WTC11 (cell line): ENCODE data around the gene NUP210.

Source experiments
- GABPB1 ChIP-seq: sonication (generic); formaldehyde crosslinking; IDR thresholded peaks from 2 replicates; pipeline ENCODE4 v1.8.1; 2023; ENCODE audit warnings: mild to moderate bottlenecking, missing genetic modification reagents
- KAT7 ChIP-seq: sonication (generic); formaldehyde crosslinking; IDR thresholded peaks from 2 replicates; pipeline ENCODE4 v1.8.1; 2023; ENCODE audit warnings: missing genetic modification reagents, mild to moderate bottlenecking, borderline replicate concordance
- MAX ChIP-seq: sonication (generic); formaldehyde crosslinking; IDR thresholded peaks from 2 replicates; pipeline ENCODE4 v1.8.0; 2022; ENCODE audit warnings: mild to moderate bottlenecking, missing genetic modification reagents
- NR1H2 ChIP-seq: sonication (generic); formaldehyde crosslinking; IDR thresholded peaks from 2 replicates; pipeline ENCODE4 v1.9.0; 2021; ENCODE audit warnings: mild to moderate bottlenecking, moderate library complexity, missing genetic modification reagents
- TCF7 ChIP-seq: sonication (generic); formaldehyde crosslinking; IDR thresholded peaks from 2 replicates; pipeline ENCODE4 v1.8.0; 2022; ENCODE audit warnings: mild to moderate bottlenecking, low read depth, missing genetic modification reagents, moderate library complexity
- ZBTB21 ChIP-seq: sonication (generic); formaldehyde crosslinking; IDR thresholded peaks from 2 replicates; pipeline ENCODE4 v1.8.1; 2023; ENCODE audit warnings: mild to moderate bottlenecking, missing genetic modification reagents, borderline replicate concordance
- ZNF232 ChIP-seq: sonication (generic); formaldehyde crosslinking; IDR thresholded peaks from 2 replicates; pipeline ENCODE4 v1.8.0; 2022; ENCODE audit warnings: mild to moderate bottlenecking, missing genetic modification reagents
- ZNF512 ChIP-seq: sonication (generic); formaldehyde crosslinking; IDR thresholded peaks from 2 replicates; pipeline ENCODE4 v1.8.1; 2022; ENCODE audit warnings: missing genetic modification reagents, borderline replicate concordance
- TF ChIP-seq, protein P1 (sequence below): fragments of 200-600 bp; IDR thresholded peaks from 2 replicates; pipeline ENCODE4 v1.8.0; 2022; ENCODE audit warnings: antibody characterized with exemption
- TF ChIP-seq, protein P2 (sequence below): fragments of 250-450 bp; sonication (Bioruptor Pico); IDR thresholded peaks from 2 replicates; pipeline ENCODE4 v1.9.0; 2021; ENCODE audit warnings: mild to moderate bottlenecking, borderline replicate concordance

DNA sequence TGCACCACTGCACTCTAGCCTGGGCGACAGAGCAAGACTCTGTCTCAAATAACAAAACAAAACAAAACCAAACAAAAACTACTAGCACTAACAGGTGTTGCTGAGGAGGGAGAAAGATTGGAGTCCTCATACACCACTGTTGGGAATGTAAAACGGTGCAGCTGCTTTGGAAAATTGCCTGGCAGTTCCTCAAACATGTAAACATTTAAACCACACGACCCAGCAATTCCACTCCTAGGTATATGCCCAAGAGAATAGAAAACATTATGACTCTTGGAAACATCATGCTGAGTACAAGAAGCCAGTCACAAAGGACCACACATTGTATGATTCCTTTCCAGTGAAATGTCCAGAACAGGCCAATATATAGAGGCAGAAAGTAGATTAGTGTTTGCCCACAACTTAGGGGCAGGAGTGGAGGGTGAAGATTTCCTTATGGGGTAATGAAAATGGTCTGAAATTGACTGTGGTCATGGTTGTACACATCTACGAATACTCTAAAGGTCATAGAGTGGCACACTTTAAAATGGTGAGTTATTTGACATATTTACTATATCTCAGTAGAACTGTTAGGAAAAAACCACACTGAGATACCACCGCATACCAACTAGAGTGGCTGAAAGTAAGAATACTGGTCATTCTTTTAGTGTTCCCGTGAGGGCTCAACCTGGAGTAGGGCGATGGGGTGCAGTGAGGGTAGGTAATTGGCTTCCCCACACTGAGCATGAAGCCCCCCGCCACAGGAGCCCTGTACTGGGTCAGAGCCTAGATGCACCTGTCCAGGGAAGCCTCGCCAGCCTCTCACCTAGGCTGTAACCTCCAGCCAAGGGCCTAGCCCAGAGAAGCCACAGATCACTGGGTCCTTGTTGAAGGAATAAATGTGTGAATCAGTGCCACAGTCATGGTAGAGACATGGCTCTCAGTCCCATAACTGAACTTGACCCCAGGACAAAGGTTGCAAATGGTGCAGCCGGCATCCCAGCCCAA lies 131.1 kb downstream of the NUP210 start:
- no peak for TF ChIP-seq GABPB1
- no peak for TF ChIP-seq ZNF512 (CRISPR knock-in tag)
- TF ChIP-seq NR1H2 (CRISPR knock-in tag): no peak
- TF ChIP-seq, protein P1, sequence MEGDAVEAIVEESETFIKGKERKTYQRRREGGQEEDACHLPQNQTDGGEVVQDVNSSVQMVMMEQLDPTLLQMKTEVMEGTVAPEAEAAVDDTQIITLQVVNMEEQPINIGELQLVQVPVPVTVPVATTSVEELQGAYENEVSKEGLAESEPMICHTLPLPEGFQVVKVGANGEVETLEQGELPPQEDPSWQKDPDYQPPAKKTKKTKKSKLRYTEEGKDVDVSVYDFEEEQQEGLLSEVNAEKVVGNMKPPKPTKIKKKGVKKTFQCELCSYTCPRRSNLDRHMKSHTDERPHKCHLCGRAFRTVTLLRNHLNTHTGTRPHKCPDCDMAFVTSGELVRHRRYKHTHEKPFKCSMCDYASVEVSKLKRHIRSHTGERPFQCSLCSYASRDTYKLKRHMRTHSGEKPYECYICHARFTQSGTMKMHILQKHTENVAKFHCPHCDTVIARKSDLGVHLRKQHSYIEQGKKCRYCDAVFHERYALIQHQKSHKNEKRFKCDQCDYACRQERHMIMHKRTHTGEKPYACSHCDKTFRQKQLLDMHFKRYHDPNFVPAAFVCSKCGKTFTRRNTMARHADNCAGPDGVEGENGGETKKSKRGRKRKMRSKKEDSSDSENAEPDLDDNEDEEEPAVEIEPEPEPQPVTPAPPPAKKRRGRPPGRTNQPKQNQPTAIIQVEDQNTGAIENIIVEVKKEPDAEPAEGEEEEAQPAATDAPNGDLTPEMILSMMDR: no peak
- TF ChIP-seq KAT7 (CRISPR knock-in tag): no peak
- TF ChIP-seq ZBTB21 (CRISPR knock-in tag): no peak
- TF ChIP-seq, protein P2, sequence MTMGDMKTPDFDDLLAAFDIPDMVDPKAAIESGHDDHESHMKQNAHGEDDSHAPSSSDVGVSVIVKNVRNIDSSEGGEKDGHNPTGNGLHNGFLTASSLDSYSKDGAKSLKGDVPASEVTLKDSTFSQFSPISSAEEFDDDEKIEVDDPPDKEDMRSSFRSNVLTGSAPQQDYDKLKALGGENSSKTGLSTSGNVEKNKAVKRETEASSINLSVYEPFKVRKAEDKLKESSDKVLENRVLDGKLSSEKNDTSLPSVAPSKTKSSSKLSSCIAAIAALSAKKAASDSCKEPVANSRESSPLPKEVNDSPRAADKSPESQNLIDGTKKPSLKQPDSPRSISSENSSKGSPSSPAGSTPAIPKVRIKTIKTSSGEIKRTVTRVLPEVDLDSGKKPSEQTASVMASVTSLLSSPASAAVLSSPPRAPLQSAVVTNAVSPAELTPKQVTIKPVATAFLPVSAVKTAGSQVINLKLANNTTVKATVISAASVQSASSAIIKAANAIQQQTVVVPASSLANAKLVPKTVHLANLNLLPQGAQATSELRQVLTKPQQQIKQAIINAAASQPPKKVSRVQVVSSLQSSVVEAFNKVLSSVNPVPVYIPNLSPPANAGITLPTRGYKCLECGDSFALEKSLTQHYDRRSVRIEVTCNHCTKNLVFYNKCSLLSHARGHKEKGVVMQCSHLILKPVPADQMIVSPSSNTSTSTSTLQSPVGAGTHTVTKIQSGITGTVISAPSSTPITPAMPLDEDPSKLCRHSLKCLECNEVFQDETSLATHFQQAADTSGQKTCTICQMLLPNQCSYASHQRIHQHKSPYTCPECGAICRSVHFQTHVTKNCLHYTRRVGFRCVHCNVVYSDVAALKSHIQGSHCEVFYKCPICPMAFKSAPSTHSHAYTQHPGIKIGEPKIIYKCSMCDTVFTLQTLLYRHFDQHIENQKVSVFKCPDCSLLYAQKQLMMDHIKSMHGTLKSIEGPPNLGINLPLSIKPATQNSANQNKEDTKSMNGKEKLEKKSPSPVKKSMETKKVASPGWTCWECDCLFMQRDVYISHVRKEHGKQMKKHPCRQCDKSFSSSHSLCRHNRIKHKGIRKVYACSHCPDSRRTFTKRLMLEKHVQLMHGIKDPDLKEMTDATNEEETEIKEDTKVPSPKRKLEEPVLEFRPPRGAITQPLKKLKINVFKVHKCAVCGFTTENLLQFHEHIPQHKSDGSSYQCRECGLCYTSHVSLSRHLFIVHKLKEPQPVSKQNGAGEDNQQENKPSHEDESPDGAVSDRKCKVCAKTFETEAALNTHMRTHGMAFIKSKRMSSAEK (CRISPR knock-in tag): no peak
- no peak for TF ChIP-seq ZNF232 (CRISPR knock-in tag)
- no peak for TF ChIP-seq MAX (CRISPR knock-in tag)
- no peak for TF ChIP-seq TCF7 (CRISPR knock-in tag)
